H9 (cell line): Measurements from ENCODE around the gene CCDC71L. TPM values are rescaled to one million over a fixed set of nuclear protein-coding genes. Genes with fewer than 3 reads are reported as not detected.

Source experiments
- DNase-seq: peaks from one replicate; pipeline ENCODE4 v3.0.0-alpha.2; 2017
- H2AFZ ChIP-seq: one replicate; pipeline ENCODE4 v1.6.1; 2013; ENCODE audit warnings: mild to moderate bottlenecking, low read length, control low read depth, moderate library complexity
- H2AK5ac ChIP-seq: 2 replicates; pipeline ENCODE4 v1.6.1; 2013; ENCODE audit warnings: low read length, control low read depth, mixed read lengths; ENCODE audit not compliant: insufficient read length
- H2BK120ac ChIP-seq: one replicate; pipeline ENCODE4 v1.6.1; 2013; ENCODE audit warnings: low read depth, mild to moderate bottlenecking, low read length, control low read depth, inconsistent platforms; ENCODE audit not compliant: poor library complexity, severe bottlenecking
- H2BK12ac ChIP-seq: 2 replicates; pipeline ENCODE4 v1.6.1; 2013; ENCODE audit warnings: low read length, control low read depth, mixed read lengths, low read depth; ENCODE audit not compliant: insufficient read length
- H2BK15ac ChIP-seq: 2 replicates; pipeline ENCODE4 v1.6.1; 2013; ENCODE audit warnings: low read depth, low read length, control low read depth
- H2BK20ac ChIP-seq: one replicate; pipeline ENCODE4 v1.6.1; 2013; ENCODE audit warnings: low read depth, mild to moderate bottlenecking, low read length, control low read depth, inconsistent platforms; ENCODE audit not compliant: poor library complexity, severe bottlenecking
- H2BK5ac ChIP-seq: 2 replicates; pipeline ENCODE4 v1.6.1; 2013; ENCODE audit warnings: low read length, control low read depth, mixed read lengths; ENCODE audit not compliant: insufficient read length
- H3K14ac ChIP-seq: 2 replicates; pipeline ENCODE4 v1.6.1; 2013; ENCODE audit warnings: low read length, control low read depth; ENCODE audit not compliant: insufficient read depth
- H3K18ac ChIP-seq: 2 replicates; pipeline ENCODE4 v1.6.1; 2013; ENCODE audit warnings: low read depth, mild to moderate bottlenecking, mixed read lengths, low read length, control low read depth; ENCODE audit not compliant: insufficient read length
- H3K23ac ChIP-seq: 2 replicates; pipeline ENCODE4 v1.6.1; 2013; ENCODE audit warnings: low read length, control low read depth, mixed read lengths, low read depth; ENCODE audit not compliant: insufficient read length
- H3K23me2 ChIP-seq: 2 replicates; pipeline ENCODE4 v1.6.1; 2013; ENCODE audit warnings: low read depth, mild to moderate bottlenecking, mixed read lengths, low read length, control low read depth; ENCODE audit not compliant: insufficient read length, poor library complexity, severe bottlenecking
- H3K27ac ChIP-seq: 2 replicates; pipeline ENCODE4 v1.5.1; 2013; ENCODE audit warnings: low read length, control low read depth, mixed read lengths, low read depth; ENCODE audit not compliant: insufficient read length
- H3K27me3 ChIP-seq: 2 replicates; pipeline ENCODE4 v1.6.1; 2013; ENCODE audit warnings: low read length, control low read depth, inconsistent platforms; ENCODE audit not compliant: insufficient read depth
- H3K4ac ChIP-seq: 2 replicates; pipeline ENCODE4 v1.6.1; 2013; ENCODE audit warnings: low read depth, mild to moderate bottlenecking, control low read depth, inconsistent platforms, low read length, moderate library complexity
- H3K4me1 ChIP-seq: 2 replicates; pipeline ENCODE4 v1.6.1; 2013; ENCODE audit warnings: low read length, control low read depth, inconsistent platforms; ENCODE audit not compliant: insufficient read depth
- H3K4me2 ChIP-seq: 2 replicates; pipeline ENCODE4 v1.6.1; 2013; ENCODE audit warnings: low read length, control low read depth, mixed read lengths; ENCODE audit not compliant: insufficient read length, insufficient read depth
- H3K56ac ChIP-seq: 2 replicates; pipeline ENCODE4 v1.6.1; 2013; ENCODE audit warnings: low read depth, mild to moderate bottlenecking, mixed read lengths, low read length, control low read depth; ENCODE audit not compliant: insufficient read length
- H3K79me1 ChIP-seq: 2 replicates; pipeline ENCODE4 v1.6.1; 2013; ENCODE audit warnings: low read depth, mild to moderate bottlenecking, moderate library complexity, low read length, control low read depth, inconsistent platforms; ENCODE audit not compliant: insufficient read depth, poor library complexity, severe bottlenecking
- H3K79me2 ChIP-seq: 2 replicates; pipeline ENCODE4 v1.6.1; 2013; ENCODE audit warnings: low read length, control low read depth, inconsistent platforms; ENCODE audit not compliant: insufficient read depth
- H3K9ac ChIP-seq: 2 replicates; pipeline ENCODE4 v1.6.1; 2013; ENCODE audit warnings: low read length, control low read depth, mixed read lengths; ENCODE audit not compliant: insufficient read length; ENCODE audit errors: extremely low read depth
- H3K9me3 ChIP-seq: one replicate; pipeline ENCODE4 v1.6.1; 2013; ENCODE audit warnings: low read depth, low read length, inconsistent platforms; ENCODE audit not compliant: control insufficient read depth
- H3T11ph ChIP-seq: one replicate; pipeline ENCODE4 v1.6.1; 2013; ENCODE audit warnings: mild to moderate bottlenecking, low read length, control low read depth, inconsistent platforms
- H4K20me1 ChIP-seq: one replicate; pipeline ENCODE4 v1.6.1; 2013; ENCODE audit not compliant: control insufficient read depth, insufficient read length, insufficient read depth
- H4K5ac ChIP-seq: 2 replicates; pipeline ENCODE4 v1.6.1; 2013; ENCODE audit warnings: low read depth, mild to moderate bottlenecking, mixed read lengths, low read length, control low read depth; ENCODE audit not compliant: insufficient read length
- H4K8ac ChIP-seq: replicated peaks from 2 replicates; pipeline ENCODE4 v1.6.1; 2013; ENCODE audit warnings: low read length, control low read depth, mixed read lengths, low read depth; ENCODE audit not compliant: insufficient read length
- H4K91ac ChIP-seq: 2 replicates; pipeline ENCODE4 v1.6.1; 2013; ENCODE audit warnings: low read depth, mild to moderate bottlenecking, moderate library complexity, mixed read lengths, low read length, control low read depth; ENCODE audit not compliant: insufficient read length
- H3K27ac Mint-ChIP-seq, 3 experiments: 2 replicates in 2 of 3; 3 replicates in 1 of 3; pipeline ENCODE4 v1.8.0; 2020 to 2021; ENCODE audit warnings: mixed read lengths in 3 of 3, mild to moderate bottlenecking in 1 of 3, moderate library complexity in 1 of 3
- H3K27me3 Mint-ChIP-seq: 2 replicates; pipeline ENCODE4 v1.8.0; 2021; ENCODE audit warnings: low read depth, mild to moderate bottlenecking, moderate library complexity, mixed read lengths
- H3K36me3 Mint-ChIP-seq, 3 experiments: 2 replicates in 2 of 3; 3 replicates in 1 of 3; pipeline ENCODE4 v1.8.0; 2020 to 2021; ENCODE audit warnings: low read depth in 3 of 3, mixed read lengths in 3 of 3; ENCODE audit not compliant: insufficient read depth in 1 of 3
- H3K4me1 Mint-ChIP-seq, 2 experiments: 2 replicates each; pipeline ENCODE4 v1.8.0; 2020; ENCODE audit warnings: mixed read lengths in 2 of 2
- H3K4me3 Mint-ChIP-seq, 2 experiments: 2 replicates in 1 of 2; 3 replicates in 1 of 2; pipeline ENCODE4 v1.8.0; 2020 to 2021; ENCODE audit warnings: mild to moderate bottlenecking in 2 of 2, mixed read lengths in 2 of 2, moderate library complexity in 1 of 2
- H3K9me3 Mint-ChIP-seq, 2 experiments: 2 replicates in 1 of 2; 3 replicates in 1 of 2; pipeline ENCODE4 v1.8.0; 2020; ENCODE audit warnings: mild to moderate bottlenecking in 2 of 2, mixed read lengths in 2 of 2, moderate library complexity in 1 of 2
- CTCF ChIP-seq: fragments of 200-600 bp; sonication (generic); conservative IDR thresholded peaks from 3 replicates; pipeline ENCODE4 v1.8.0; 2021; ENCODE audit warnings: antibody characterized with exemption, mild to moderate bottlenecking
- total RNA-seq: library from RNA; stranded (reverse); gene quantifications from 2 replicates; pipeline ENCODE4 v1.2.1, GENCODE V29; 2021

Gene CCDC71L
- total RNA-seq, 1 experiment from 2014 or later, result 13.7 TPM

DNA sequence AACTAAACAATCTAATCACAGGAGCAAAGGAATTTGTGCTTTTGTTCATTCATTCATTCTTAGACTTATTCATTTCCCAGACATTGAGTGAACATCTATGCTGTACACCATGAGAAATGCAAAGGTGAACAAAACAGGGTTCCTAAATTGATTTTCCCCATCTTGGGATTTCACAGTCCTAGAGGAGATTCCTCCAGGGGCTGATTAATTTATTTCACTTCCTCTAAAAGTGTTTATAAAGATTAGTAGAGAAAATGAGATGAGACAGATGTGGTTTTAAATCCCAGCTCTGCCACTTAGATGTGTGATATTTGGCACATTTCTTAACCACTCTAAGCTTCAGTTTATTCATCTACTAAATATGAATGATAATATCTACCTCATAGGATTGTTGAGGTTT is 8.9 kb downstream of the CCDC71L start:
- Histone ChIP-seq H2BK12ac (no peak overlapping the region), H3K27me3 (no peaks in the 10 kb centered on the region), H3K18ac (no peak overlapping the region), H3K4ac (no peak overlapping the region), H3K4me1 (no peaks in the 10 kb centered on the region), H3T11ph (no peak overlapping the region), H3K79me1 (no peaks in the 10 kb centered on the region), H4K91ac (no peak overlapping the region), H2BK5ac (no peak overlapping the region), H3K23ac (no peak overlapping the region), H3K56ac (no peak overlapping the region), H3K9me3 (no peaks in the 10 kb centered on the region), H4K8ac (no peak overlapping the region), H2AFZ (no peak overlapping the region), H3K9ac (no peak overlapping the region), H3K23me2 (no peaks in the 10 kb centered on the region), H3K4me2 (no peak overlapping the region), H3K14ac (no peak overlapping the region), H2BK15ac (no peak overlapping the region), H4K5ac (no peak overlapping the region), H3K79me2 (no peaks in the 10 kb centered on the region), H2BK20ac (no peak overlapping the region), H4K20me1 (no peaks in the 10 kb centered on the region), H3K27ac (no peak overlapping the region), H2AK5ac (no peak overlapping the region), H2BK120ac (no peak overlapping the region)
- no peak for TF ChIP-seq CTCF
- no peak for DNase-seq
- H3K9me3 Mint-ChIP-seq, result peaks cover 0 to 2% of the 10 kb centered on the region in 2 experiments; a peak in 3 of 5 replicates
- no peaks in the 10 kb centered on the region; the same call in 1 of the 2 replicates for H3K27me3 Mint-ChIP-seq
- no peaks in the 10 kb centered on the region for H3K36me3 Mint-ChIP-seq
- H3K4me1 Mint-ChIP-seq, result peaks cover 5 to 8% of the 10 kb centered on the region in 2 experiments; a peak in 3 of 4 replicates
- no peak overlapping the region for H3K27ac Mint-ChIP-seq
- H3K4me3 Mint-ChIP-seq, result no peak overlapping the region
